GM18867 (cell line): Measurements from ENCODE around the gene BMPR1B.
"Not testable (repeated sequence)": the region's sequence is repeated elsewhere in the genome, so short reads cannot be mapped to it uniquely, and the experiment has no call there.

Source experiments
- ATAC-seq: cut with Tn5 transposase; IDR thresholded peaks from one replicate; pipeline ENCODE4 v1.9.1; 2021; ENCODE audit warnings: mild to moderate bottlenecking, moderate library complexity; ENCODE audit not compliant: unreplicated experiment

The BMPR1B gene

GRCh38 chr4:95020521-95020920, 262.8 kb downstream of the BMPR1B start:
- ATAC-seq: no peak

- ATAC-seq: no peak
These were observed 263.3 kb downstream of the BMPR1B start for GRCh38 chr4:95021099-95021498.

GRCh38 chr4:95023110-95023509, 265.4 kb downstream of the BMPR1B start:
- no peak for ATAC-seq

GRCh38 chr4:95027905-95028618, 270.3 kb downstream of the BMPR1B start:
- ATAC-seq: no peak

- ATAC-seq: no peak
These were observed 281.0 kb downstream of the BMPR1B start for GRCh38 chr4:95038791-95039190.

GRCh38 chr4:95044324-95044837, 286.6 kb downstream of the BMPR1B start:
- no peak for ATAC-seq

- ATAC-seq: no peak
These were observed 287.7 kb downstream of the BMPR1B start for GRCh38 chr4:95045429-95045828.

- no peak for ATAC-seq
These were observed 290.5 kb downstream of the BMPR1B start for GRCh38 chr4:95048296-95048695.

- ATAC-seq: no peak
These were observed 291.9 kb downstream of the BMPR1B start for GRCh38 chr4:95049551-95050233.

- ATAC-seq: no peak
These were observed 293.4 kb downstream of the BMPR1B start for GRCh38 chr4:95050980-95051701.

GRCh38 chr4:95051702-95052020, 293.9 kb downstream of the BMPR1B start:
- ATAC-seq: no peak

- ATAC-seq: no peak
These were observed 301.2 kb downstream of the BMPR1B start for GRCh38 chr4:95058991-95059390.

GRCh38 chr4:95059663-95060062, 301.9 kb downstream of the BMPR1B start:
- no peak for ATAC-seq

GRCh38 chr4:95061220-95061619, 303.5 kb downstream of the BMPR1B start:
- no peak for ATAC-seq

GRCh38 chr4:95061801-95062200, 304.0 kb downstream of the BMPR1B start:
- not testable (repeated sequence) for ATAC-seq

GRCh38 chr4:95066050-95066449, 308.3 kb downstream of the BMPR1B start:
- ATAC-seq: no peak

- ATAC-seq: no peak
These were observed 310.6 kb downstream of the BMPR1B start for GRCh38 chr4:95068401-95068800.

GRCh38 chr4:95068818-95069478, 311.2 kb downstream of the BMPR1B start:
- peak; percentile 65 for ATAC-seq

- no peak for ATAC-seq
These were observed 314.1 kb downstream of the BMPR1B start for GRCh38 chr4:95071851-95072250.

- ATAC-seq: no peak
These were observed 315.9 kb downstream of the BMPR1B start for GRCh38 chr4:95073646-95074045.

- ATAC-seq: no peak
These were observed 320.1 kb downstream of the BMPR1B start for GRCh38 chr4:95077864-95078263.
